GM18508 (cell line): Measurements from ENCODE around the gene NR2F1-AS1.

Experiments used
- ATAC-seq: cut with Tn5 transposase; IDR thresholded peaks from one replicate; pipeline ENCODE4 v1.9.1; 2021; ENCODE audit warnings: moderate number of reproducible peaks; ENCODE audit not compliant: insufficient read depth, unreplicated experiment

Gene NR2F1-AS1

DNA sequence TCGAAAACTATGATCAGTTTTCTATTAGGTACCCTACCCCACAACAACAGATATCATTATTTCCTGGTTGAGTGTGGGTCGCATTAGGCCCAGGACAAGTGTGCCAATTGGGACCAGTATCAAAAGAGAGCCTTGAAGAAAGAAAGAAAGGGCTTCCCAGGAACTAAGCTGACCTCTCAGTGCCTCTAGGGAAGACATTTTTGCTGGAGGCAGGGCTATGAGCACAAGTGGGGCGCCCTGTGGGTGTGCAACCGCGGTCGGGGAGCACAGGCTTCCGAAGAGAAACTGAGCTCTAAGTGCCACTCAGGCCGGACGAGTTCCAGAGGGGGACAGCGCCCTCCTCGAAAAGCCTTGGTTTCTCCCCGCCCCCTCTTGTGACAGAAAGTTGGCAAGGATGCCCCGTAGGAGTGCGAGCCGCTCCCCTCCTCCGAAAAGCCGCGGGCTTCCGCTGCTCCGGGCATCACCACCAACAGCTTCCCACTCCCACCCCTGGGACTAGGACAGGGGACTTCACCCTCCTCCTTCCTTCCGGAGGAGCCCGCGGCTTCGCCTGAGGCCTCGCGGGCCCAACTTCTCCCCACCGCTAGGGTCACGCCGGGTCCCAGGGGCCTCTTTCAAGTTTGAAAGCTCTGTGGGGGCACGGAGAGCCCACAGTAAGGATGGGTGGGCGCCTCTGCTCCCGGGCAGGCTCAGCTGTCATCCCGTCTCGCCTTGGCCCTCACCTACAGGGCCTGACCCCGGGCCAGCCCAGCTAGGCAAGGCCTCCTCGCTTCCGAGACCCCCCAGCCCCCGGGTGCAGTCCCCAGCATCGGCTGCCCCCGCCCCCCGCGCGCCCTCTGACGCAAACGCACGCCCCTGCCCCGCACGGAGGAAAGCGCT is 2.0 kb downstream of the NR2F1-AS1 start:
- ATAC-seq = no peak

DNA sequence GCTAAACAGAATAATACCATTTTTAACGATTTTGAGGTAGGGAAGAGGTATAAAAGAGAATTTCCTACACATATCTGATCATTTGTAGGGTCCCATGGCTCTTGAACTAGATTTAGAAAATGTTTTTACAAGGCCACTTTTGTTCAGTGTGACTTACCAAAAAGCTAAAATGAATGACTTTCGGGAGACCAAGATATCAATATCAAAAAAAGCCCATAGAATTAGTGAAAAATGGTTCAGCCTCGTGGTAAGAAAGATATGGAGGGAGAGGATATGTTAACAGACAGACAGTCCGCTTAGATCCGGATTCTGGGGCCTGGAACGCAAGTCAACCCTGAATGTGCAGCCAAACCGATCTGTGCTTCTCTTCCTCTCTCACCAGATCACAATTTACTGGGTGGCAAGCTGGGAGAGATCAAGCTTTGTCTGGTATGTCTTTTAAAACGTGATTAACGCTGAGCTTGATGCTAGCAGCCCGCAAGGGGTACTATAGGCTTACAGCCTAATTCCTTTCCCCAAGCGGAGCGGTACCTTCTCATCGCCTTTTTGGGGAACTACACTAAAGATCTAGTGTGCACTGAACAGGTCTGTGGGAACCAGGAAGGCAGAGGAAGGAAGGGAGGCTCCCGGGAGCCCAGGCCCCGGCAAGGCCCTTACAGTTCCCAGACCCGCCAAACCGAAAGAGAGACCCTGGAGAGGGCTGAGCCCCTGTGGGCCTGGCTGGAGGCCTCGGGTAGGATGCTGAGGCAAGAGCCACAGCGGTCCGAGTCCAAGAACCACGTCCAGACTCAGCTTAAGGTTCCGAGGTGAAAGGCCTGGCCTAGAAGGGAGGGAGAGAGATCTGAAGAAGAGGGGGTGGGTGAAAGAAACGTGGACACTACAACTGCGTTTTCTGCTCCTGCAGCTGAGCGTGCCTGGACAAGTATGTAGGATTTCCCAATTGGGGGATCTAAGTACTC is 2.9 kb downstream of the NR2F1-AS1 start:
- no peak for ATAC-seq

DNA sequence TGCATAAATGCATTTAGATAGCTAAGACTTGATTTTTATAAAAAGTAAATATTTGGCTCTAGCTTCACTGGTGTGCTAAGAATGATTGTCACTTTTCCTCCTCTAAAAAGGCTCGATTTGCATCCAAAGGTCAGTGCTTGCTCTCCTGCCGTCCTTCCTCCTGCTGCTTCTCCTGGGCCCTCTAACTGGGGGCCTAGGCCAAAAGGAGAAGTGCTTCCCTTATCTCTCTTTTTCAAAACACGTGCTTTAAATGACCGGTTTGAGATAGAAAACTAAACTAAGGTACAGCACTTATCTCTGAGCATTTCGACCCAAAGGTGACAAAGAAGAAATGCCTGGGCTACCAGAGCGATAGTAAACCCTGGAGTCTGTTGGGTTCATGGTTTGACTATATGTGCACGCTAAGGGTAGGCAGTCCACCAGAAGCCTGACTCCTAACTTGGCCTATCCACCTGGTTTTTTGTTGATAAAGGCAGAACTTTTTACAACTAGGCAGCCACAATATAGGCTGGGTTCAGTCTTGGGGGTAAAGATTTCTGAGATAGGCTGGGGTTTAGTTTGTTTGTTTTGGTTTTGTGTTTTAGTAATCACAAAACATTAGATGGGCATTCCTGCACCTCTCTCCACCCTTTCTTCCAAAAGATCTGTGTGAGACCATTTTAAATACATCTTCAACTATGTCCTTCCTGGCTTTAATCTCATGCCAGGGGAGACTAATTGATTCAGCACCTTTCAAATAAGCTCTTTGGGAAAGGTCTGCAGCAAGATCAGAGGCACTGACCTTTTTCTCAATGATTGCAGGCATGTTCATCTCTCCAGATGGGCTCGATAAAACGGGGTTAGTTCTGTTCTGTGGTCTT is 3.8 kb downstream of the NR2F1-AS1 start:
- ATAC-seq = no peak

DNA sequence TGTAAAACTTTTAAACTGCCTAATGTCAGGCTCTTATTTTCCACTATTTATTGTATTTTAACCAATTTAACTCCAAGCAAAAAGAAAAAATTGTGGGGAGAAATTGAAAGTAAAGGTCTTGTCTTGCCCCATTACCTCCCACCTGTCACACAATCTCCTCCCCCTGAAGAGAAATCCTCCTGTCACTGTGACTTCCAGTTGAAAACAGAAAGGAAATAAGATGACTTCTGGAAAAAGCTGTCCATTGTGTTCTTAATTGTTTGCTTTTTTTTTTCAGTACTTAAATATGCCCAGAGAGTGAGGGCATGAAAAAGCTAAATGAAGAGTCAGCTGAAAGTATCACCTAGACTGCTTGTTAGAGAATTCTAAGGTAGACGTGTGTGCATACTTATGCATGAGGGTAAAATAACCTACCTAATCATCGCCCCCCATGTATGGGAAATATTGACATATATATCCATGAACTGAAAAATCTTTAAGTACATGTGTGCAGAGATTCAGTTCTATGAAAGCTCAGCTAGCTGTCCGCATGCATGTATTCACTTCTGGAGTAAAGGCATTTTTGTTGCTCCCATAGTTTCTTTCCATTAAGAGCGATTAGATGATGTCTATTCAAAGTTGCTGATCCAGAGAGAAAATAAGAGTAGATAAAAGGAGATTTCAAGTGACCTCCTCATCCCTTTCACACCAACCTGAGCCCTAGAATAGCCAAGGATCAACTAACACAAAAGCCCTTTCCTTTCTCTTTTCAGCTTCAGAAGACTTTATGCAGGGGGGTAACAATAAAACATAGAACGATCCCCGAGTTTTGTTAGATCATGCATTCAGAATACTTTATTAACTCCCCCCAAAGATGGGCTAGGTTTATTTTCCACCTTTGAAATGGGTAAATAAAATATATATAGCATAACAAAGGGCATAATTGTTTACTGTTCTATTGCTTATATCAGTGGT is 5.3 kb downstream of the NR2F1-AS1 start:
- no peak for ATAC-seq

DNA sequence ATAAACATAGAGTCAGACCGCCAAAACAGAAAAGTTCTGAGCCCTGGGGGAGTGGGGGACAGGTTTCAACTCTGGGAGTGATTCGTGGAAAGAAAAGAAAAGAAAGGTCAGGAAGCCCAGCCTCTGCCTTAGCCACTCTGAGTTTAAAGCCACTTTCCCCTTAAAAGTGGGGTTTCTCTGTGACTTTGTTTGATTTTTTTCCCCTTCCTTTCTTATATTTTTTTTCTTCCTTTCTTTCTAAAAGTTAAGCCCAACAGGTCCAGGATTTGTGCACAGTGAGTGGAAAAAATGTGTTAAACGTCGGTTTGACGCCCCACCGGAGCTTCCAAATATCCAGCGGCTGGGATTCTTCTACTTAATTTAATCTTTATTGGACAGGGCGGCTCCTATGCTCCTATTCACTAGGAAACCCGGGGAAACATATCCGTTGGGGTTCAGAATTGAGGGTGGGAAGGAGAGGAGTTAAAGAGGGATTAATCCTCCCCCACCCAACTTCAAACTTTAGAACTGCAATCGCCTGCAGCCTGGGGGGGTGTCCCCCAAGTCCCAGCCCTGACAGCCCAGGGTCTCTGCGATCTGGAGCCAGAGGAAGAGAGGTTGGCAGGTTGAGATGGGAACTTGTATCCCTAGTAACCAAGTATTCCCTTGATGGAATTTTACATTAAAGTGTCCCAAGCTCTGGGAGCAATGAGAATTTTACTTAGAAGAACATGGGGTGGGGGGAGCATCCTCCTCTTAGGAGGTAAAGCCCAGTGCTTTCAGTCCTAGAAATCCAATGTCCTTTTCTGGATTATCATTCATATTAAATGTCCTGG is 6.3 kb downstream of the NR2F1-AS1 start:
- no peak for ATAC-seq

DNA sequence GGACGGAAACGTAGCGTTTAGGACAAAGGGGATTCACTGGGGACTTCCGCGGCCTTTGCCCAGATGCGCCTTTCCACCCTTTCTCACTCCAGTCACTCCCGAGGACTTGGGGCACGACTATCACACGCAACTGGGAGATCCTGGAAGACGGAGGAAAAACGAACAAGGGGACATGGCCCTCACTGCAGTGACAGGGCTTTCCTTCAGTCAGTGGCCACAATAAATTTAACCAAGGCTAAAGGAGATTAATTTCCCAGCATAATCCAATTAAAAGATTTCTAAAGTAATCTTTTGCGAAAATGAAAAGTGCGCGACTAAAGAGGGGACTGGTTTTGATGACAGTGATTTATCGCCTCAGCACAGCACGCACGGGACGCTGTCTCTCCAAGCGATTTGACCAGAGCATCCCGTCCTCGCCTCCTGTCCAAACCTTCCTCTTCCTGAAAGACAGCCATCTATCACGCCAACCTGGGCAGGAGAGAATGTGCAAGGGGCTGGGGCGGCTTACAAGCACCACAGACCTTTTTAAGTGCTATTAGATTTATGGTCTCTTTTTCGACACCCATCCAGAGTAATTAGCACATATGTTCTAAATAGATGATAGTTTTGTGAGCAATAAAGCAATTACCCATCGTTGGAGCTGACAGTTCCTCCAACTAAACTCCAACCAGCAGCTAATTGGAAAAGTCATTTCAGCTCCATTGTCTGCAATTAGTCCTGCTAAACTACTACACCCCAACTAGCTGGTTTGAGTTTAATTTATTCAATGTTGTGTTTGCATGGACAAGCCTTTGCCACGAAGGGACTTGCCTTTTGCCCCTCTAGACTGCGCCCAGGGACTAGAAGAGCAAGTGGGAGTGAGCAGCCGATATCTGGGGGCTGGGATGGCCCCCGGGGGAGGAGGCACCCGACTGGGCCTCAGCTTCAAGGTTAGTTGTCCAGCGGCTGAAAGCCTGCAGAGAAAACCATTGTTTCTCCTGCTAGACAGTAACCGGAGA is 7.4 kb downstream of the NR2F1-AS1 start:
- no peak for ATAC-seq

DNA sequence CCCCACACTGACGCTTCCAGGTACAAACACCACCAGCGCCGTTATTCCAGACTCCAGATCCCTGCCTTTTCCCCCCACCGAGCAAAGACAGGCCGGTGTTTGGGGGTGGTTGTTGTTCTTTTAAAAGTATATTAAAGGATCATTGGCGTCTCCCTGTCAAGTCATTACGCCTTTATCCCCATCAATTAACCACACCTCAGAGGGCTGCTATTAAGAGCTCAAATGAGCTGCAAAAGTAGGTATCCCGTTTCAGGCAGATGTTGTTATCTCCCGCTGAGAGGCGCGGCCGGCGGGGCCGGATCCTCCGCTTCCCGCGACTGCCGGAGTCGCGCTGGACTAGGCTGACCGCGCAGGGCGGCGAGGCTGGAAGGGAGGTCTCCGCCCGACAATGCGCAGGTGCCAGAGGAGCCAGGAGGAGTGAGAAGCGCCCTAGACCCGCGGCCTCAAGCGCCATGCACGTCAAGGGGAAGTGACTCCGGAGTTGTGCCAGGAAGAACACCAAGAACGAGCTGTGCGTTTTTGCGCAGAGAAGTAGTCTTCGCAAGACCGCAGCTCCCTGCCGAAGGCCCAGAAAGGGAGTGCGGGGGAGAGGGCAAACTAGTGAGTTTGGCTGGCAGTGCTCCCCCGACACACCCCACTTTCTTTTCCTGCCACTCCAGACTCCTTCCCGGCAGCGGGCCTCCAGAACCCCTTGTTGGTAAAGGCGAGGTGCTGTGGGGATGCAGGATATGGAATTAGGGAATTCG is 8.2 kb downstream of the NR2F1-AS1 start:
- ATAC-seq = no peak

DNA sequence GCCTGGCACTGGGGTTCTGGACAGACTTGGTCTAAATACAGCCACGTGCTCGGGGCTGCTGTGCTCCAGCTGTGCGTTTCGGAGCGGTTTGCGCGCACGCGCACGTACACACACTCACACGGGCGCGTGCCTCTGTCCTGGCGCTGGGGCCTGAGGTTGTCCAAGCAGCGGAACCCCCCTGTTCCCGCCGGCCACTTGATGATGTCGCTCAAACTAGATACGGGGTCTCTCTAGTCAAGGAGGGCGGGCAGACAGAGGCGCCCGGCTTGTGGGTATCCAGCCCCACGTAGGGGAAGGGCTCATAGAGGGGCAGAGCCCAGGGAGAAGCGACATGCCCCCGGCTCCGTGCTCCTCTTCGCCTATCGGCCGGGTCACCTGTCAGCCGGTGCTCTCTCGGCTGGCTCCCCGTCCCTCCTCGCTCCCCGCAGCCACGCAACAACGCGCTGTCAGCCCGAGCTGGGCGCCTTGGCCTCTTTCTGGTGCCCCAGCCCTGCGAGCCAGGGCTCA is 8.9 kb downstream of the NR2F1-AS1 start:
- no peak for ATAC-seq

DNA sequence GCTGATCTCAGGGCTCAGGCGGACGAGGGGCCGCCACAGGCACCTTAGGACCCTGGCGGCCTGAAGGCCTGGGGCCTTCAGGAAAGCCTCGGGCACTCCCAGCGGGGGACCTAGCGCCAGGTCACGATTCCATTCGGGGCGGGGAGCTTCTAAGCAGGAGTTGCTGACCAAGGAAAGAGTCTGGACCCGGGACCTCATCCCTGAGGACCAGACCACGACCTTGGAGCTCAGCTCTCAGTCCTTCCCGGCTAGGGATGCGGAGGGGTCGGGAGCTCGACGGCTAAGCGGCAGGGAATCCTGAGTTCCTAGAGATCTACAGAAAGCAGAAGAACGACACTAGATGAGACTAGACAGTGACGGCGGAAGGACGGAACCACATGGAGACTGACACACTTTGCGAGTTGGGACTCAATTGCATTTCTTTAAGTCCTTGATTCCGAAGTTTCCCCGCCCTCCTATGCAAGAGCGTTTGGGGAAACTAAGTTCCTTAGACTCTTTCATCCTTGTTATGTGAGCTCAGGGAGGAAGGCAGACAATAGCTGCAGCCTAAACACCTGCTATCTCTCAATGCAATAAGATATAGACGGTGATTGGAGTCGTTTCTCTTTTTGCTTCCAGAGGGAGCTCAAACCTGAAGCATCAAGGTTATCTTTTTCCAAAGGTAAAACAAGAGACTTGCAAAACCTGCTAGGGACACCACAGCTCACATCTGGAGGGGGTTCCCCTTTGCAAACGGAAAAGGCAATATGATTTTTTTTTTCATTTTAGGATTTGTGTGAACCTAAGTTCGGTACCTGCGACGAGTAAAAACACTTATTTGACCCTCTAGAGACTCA is 9.7 kb downstream of the NR2F1-AS1 start:
- no peak for ATAC-seq

DNA sequence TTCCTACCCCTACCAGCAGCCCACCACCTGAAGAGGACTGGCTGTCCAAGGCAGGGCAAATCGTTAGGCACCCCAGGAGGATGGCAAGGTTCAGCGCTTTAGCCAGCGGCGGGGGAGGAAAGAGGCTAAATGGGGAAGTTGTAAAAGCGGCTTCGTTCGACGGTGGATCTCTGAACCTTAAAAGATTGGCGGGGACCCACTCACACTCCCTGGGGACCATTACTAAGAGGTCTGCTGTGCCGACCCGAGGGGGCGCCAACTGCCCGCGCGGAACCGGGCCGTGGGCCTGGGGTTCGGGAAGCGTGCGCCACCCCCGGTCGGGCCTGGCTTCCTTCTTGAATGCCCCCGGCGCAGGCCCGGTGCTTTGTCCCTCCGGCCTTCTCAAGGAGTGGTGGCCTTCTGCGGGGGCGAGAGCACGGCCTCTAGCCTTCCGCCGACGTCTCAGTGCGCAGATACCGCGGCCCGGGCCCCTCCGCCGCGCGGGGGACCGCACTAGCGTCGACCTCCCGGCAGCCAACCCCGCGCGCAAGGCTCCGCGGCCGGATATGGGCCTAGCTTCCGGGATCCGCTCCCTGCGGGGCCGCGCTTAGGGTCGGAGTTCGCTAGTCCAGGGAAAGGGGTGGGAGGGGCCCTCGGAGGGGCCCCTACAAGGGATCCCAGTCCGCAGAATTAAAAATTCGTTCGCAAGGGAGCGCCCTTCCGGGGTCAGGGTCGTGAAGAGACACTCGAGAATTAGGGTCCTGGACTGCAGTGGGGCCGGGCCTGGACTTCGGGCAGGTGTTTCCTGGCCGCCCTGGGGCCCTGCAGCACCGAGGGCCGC is 10.5 kb downstream of the NR2F1-AS1 start:
- ATAC-seq = no peak

DNA sequence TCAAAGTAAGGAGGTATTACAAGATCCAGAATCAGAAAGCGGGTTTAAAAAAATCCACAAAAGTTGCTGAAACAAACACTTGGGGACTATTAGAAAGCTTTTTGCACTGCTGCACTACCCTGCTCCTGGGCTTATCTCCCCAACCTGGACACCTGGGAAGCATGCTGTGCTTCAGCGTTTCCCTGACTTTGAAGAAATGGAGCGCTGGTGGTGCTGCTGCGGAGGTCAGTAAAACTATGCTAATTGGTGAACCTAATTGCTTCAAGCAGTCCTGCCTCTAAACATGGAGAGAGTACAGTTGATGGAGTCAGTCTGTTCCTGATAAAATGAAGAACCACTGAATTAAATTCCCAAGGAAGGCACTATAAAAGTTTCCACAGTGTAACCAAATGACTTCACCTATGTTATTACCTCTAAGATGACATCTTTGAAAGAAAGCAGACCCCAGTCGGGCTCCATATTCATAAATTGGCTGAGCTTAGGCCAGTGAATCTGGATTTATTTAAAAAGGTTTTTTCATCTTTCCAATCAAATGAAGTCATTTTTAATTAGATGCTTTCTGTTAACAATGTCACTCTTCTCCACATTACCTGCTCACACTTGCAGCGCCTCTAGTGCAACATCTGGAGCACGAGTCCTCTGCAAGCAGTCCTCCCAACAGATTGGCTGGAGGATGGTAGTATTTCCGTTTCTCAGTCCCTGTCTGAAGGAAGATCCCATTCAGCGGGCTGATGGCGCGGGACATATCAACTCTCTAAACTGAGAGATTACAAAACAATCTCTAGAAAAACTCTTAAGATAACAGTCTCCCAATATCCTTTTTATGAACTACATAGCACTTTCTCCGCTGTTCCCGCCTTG is 11.5 kb downstream of the NR2F1-AS1 start:
- ATAC-seq = no peak

DNA sequence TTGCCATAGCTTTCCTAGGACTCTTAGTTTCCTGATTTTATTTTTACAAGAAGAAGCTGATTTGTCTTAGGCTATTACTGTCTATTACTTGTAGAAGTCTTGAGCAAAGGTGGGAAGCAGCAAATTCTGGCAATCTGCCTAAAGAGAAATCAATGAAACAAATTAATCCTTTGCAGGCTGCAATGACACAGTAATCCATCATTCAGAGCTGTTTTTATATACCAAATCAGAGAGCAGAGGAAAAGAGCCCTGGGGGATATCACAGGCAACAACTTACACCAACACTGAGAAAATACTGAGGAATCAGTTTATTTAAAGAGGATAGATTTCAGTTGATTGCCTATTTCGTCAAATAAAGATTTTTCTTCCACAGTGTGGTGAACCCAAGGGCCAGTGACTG is 13.6 kb downstream of the NR2F1-AS1 start:
- ATAC-seq = no peak

DNA sequence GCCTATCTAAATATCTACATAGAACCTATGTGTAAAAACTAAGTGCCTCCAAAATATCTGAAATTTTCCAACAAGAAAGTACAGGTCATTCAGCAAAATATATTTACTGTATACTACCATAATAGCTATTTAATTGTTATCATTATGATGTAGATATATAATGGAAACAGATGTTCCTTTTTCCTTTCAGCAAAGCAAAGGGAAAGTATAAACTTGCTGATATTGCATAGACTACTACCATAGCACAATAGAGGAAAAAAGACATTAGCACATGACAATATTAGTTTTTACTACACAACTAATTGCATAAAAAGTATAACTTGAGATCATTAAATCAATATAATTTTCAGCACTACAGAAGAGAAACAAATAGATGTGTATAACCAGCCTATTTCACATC is 14.9 kb downstream of the NR2F1-AS1 start:
- ATAC-seq = no peak
